Measurements from ENCODE around the gene WDR87. TPM values are rescaled to one million over a fixed set of nuclear protein-coding genes. Genes with fewer than 3 reads are reported as not detected.

WDR87 gene
- total RNA-seq, 1 experiment from 2014 or later = not detected

GRCh38 chr19:37896180-37896579 lies 10.2 kb downstream of the WDR87 start:
- intact Hi-C loops (cut with micrococcal nuclease; ENCODE audit: unreplicated experiment) = loop anchor here (5.0 kb wide), 2 partner anchors 326 to 436 kb away; partner anchors contain the start of gene DPF1
- TF ChIP-seq CTCF (IDR thresholded peaks at IDR 0.05; ENCODE audit: unreplicated experiment) = no peak
- DNase-seq = no peak
- no peak overlapping the region for H3K4me3 Mint-ChIP-seq (ENCODE audit: low read depth, unreplicated experiment)
- peaks cover 41% of the 10 kb centered on the region for H3K27me3 Mint-ChIP-seq (ENCODE audit: unreplicated experiment)
- H3K27ac Mint-ChIP-seq (ENCODE audit: unreplicated experiment) = no peak overlapping the region
- peaks cover 7% of the 10 kb centered on the region for H3K9me3 Mint-ChIP-seq (ENCODE audit: low read depth, unreplicated experiment)
- no peaks in the 10 kb centered on the region for H3K4me1 Mint-ChIP-seq (ENCODE audit: low read depth, unreplicated experiment)
- H3K36me3 Mint-ChIP-seq (ENCODE audit: insufficient read depth, unreplicated experiment) = no peaks in the 10 kb centered on the region
- BruUV-seq (replicated peaks) = no TSS peak
- CTCF ChIA-PET = no interaction called here

DNA sequence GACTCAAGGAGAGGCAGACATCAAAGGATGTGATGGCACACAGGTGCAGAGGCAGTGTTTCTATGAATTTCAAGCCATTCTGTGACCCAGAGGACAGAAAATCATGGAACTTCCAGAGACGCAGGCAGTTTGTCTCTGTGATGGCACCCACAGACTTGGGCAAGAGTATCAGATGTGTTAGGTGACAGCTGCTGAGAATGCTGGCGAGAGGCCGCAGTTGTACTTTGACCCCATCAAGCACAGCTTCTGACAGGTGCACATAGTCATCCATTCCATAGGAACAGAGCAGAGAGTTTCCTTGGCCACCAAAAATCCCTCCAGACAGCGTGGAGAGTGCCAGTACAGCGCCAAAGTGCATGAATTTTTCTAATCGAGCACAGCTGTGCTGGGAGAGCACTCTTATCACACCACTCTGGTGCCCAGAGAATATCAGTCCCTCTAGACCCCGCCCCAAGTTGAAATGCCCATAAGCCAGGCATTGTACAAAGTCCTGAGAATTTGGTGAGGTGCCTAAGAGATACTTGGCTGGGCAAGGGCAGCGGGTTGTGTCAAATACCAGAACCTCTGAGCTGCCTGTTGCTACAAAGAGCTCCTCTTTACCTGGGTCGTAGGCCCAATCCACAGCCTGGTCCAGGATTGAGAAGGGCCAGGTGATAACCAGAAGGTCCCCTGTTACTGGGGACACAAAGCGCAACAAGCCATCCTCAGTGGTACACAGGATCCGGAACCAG lies 12.4 kb downstream of the WDR87 start:
- BruUV-seq (replicated peaks) = no TSS peak

GRCh38 chr19:37886571-37886970 lies 19.8 kb downstream of the WDR87 start:
- intact Hi-C loops (cut with micrococcal nuclease; ENCODE audit: unreplicated experiment) = no loop called here
- no peak for TF ChIP-seq CTCF (IDR thresholded peaks at IDR 0.05; ENCODE audit: unreplicated experiment)
- peaks cover 3% of the 10 kb centered on the region for H3K9me3 Mint-ChIP-seq (ENCODE audit: low read depth, unreplicated experiment)
- DNase-seq = no peak
- H3K27me3 Mint-ChIP-seq (ENCODE audit: unreplicated experiment) = peaks cover 5% of the 10 kb centered on the region
- H3K4me1 Mint-ChIP-seq (ENCODE audit: low read depth, unreplicated experiment) = no peaks in the 10 kb centered on the region
- no peaks in the 10 kb centered on the region for H3K36me3 Mint-ChIP-seq (ENCODE audit: insufficient read depth, unreplicated experiment)
- no peak overlapping the region for H3K4me3 Mint-ChIP-seq (ENCODE audit: low read depth, unreplicated experiment)
- no TSS peak for BruUV-seq (replicated peaks)
- no peak overlapping the region for H3K27ac Mint-ChIP-seq (ENCODE audit: unreplicated experiment)
- CTCF ChIA-PET = interaction anchor here (0.7 kb wide), 1 partner anchor 87 kb away, joined by 3 read pairs; no protein-coding TSS in a partner anchor

More for the DNA sequence above, 12.4 kb downstream of the WDR87 start:
- Mint-ChIP-seq H3K4me1 (ENCODE audit: low read depth, unreplicated experiment) (no peaks in the 10 kb centered on the region), H3K9me3 (ENCODE audit: low read depth, unreplicated experiment) (peaks cover 7% of the 10 kb centered on the region), H3K27ac (ENCODE audit: unreplicated experiment) (no peak overlapping the region), H3K27me3 (ENCODE audit: unreplicated experiment) (peaks cover 43% of the 10 kb centered on the region), H3K36me3 (ENCODE audit: insufficient read depth, unreplicated experiment) (no peaks in the 10 kb centered on the region), H3K4me3 (ENCODE audit: low read depth, unreplicated experiment) (no peak overlapping the region)
- TF ChIP-seq CTCF (IDR thresholded peaks at IDR 0.05; ENCODE audit: unreplicated experiment) = no peak
- intact Hi-C loops (cut with micrococcal nuclease; ENCODE audit: unreplicated experiment) = no loop called here
- CTCF ChIA-PET = no interaction called here
- DNase-seq = no peak

- Mint-ChIP-seq H3K27me3 (ENCODE audit: unreplicated experiment) (no peaks in the 10 kb centered on the region), H3K36me3 (ENCODE audit: insufficient read depth, unreplicated experiment) (no peaks in the 10 kb centered on the region), H3K9me3 (ENCODE audit: low read depth, unreplicated experiment) (peaks cover 2% of the 10 kb centered on the region), H3K4me3 (ENCODE audit: low read depth, unreplicated experiment) (no peak overlapping the region), H3K27ac (ENCODE audit: unreplicated experiment) (no peak overlapping the region), H3K4me1 (ENCODE audit: low read depth, unreplicated experiment) (no peaks in the 10 kb centered on the region)
- BruUV-seq (replicated peaks) = no TSS peak
- no peak for DNase-seq
- intact Hi-C loops (cut with micrococcal nuclease; ENCODE audit: unreplicated experiment) = no loop called here
- CTCF ChIA-PET = interaction anchor here (1.0 kb wide), 1 partner anchor 203 kb away, joined by 7 read pairs; no protein-coding TSS in a partner anchor
- no peak for TF ChIP-seq CTCF (IDR thresholded peaks at IDR 0.05; ENCODE audit: unreplicated experiment)
Observed at GRCh38 chr19:37885392-37885791, 21.0 kb downstream of the WDR87 start.

Data from Calu3 (cell line).